Hypothalamus (tissue), 51 donors: ENCODE measurements around the gene HCFC1R1.
"Not testable (repeated sequence)": the region's sequence is repeated elsewhere in the genome, so short reads cannot be mapped to it uniquely, and the experiment has no call there.

Experiments used
- DNase-seq, 51 donors: peaks; one replicate each; lab custom pipeline; 2025; lab: John Stamatoyannopoulos, UW

HCFC1R1 gene

GRCh38 chr16:3023669-3024478 lies at the start of gene HCFC1R1, which contains the start of gene THOC6:
Gene HCFC1R1 (minus strand): TSS chr16:3023942. CDS start chr16:3023941, 1 bp downstream.
Gene THOC6 (plus strand): TSS chr16:3024035. CDS start chr16:3024327, 292 bp downstream.
- DNase-seq, result peak; percentile 63 to 99 (median 94)

GRCh38 chr16:3073448-3073847 lies 49.7 kb upstream of the HCFC1R1 start:
- no peak for DNase-seq

- DNase-seq, result not testable (repeated sequence)
Observed at GRCh38 chr16:3072576-3073263, 49.0 kb upstream of the HCFC1R1 start.

- DNase-seq, result not testable (repeated sequence)
Observed at GRCh38 chr16:3072148-3072547, 48.4 kb upstream of the HCFC1R1 start.

- DNase-seq, result no peak
Observed at GRCh38 chr16:3071655-3072054, 47.9 kb upstream of the HCFC1R1 start.

- no peak for DNase-seq
Observed at GRCh38 chr16:3070608-3071111, 46.9 kb upstream of the HCFC1R1 start.

- not testable (repeated sequence) for DNase-seq
Observed at GRCh38 chr16:3069146-3069545, 45.4 kb upstream of the HCFC1R1 start.

- DNase-seq, result no peak
Observed at GRCh38 chr16:3068487-3068886, 44.7 kb upstream of the HCFC1R1 start.

GRCh38 chr16:3066440-3066748 lies 42.7 kb upstream of the HCFC1R1 start:
- no peak for DNase-seq

GRCh38 chr16:3065742-3066439 lies 42.1 kb upstream of the HCFC1R1 start:
- DNase-seq, result no peak

- no peak for DNase-seq
Observed at GRCh38 chr16:3065069-3065741, 41.5 kb upstream of the HCFC1R1 start, which contains the start of gene IL32. Gene IL32 (plus strand): TSS chr16:3065640. CDS start chr16:3065812, 172 bp downstream.

- no peak for DNase-seq
Observed at GRCh38 chr16:3063625-3064386, 40.1 kb upstream of the HCFC1R1 start.

- DNase-seq, result no peak
Observed at GRCh38 chr16:3062553-3062952, 38.8 kb upstream of the HCFC1R1 start.

- DNase-seq, result no peak
Observed at GRCh38 chr16:3060339-3061127, 36.8 kb upstream of the HCFC1R1 start.

- no peak for DNase-seq
Observed at GRCh38 chr16:3059723-3060242, 36.0 kb upstream of the HCFC1R1 start.

GRCh38 chr16:3059041-3059722 lies 35.4 kb upstream of the HCFC1R1 start:
- DNase-seq, result peak in 50 of 51 donors; percentile 20 to 85 (median 62)

GRCh38 chr16:3058139-3059030 lies 34.6 kb upstream of the HCFC1R1 start:
- peak in 15 of 51 donors; percentile 5 to 51 (median 27) for DNase-seq
